HepG2 (cell line): ENCODE data around the gene FASTK. TPM values are rescaled to one million over a fixed set of nuclear protein-coding genes. Genes with fewer than 3 reads are reported as not detected.
A peak's percentile ranks its signal among the peaks of the same experiment; 100 is the strongest.

ENCODE experiments used
- CCDC6 ChIP-seq: sonication (generic); formaldehyde crosslinking; IDR thresholded peaks from 2 replicates; pipeline ENCODE4 v1.8.1; 2022; ENCODE audit warnings: mild to moderate bottlenecking, missing genetic modification reagents, moderate library complexity
- FOXP4 ChIP-seq: sonication (generic); formaldehyde crosslinking; IDR thresholded peaks from 2 replicates; pipeline ENCODE4 v1.4.0; 2020; ENCODE audit warnings: missing genetic modification reagents
- HOXA5 ChIP-seq: sonication (generic); formaldehyde crosslinking; IDR thresholded peaks from 2 replicates; pipeline ENCODE4 v1.4.0; 2020; ENCODE audit warnings: missing genetic modification reagents
- KDM5B ChIP-seq: sonication (generic); formaldehyde crosslinking; IDR thresholded peaks from 2 replicates; pipeline ENCODE4 v1.4.0; 2020; ENCODE audit warnings: missing genetic modification reagents, mild to moderate bottlenecking, borderline replicate concordance
- KMT2A ChIP-seq: sonication (generic); formaldehyde crosslinking; IDR thresholded peaks from 2 replicates; pipeline ENCODE4 v1.4.0; 2020; ENCODE audit warnings: missing genetic modification reagents
- NRL ChIP-seq: sonication (generic); formaldehyde crosslinking; IDR thresholded peaks from 2 replicates; pipeline ENCODE4 v1.5.0; 2020; ENCODE audit warnings: missing genetic modification reagents, mild to moderate bottlenecking, moderate library complexity, borderline replicate concordance
- PCBP1 ChIP-seq: fragments of 200-400 bp; formaldehyde crosslinking; IDR thresholded peaks from 2 replicates; pipeline ENCODE4 v1.6.1; 2017; ENCODE audit warnings: mild to moderate bottlenecking, low read depth, low read length, borderline replicate concordance
- RBFOX2 ChIP-seq: fragments of 200-400 bp; formaldehyde crosslinking; IDR thresholded peaks from 2 replicates; pipeline ENCODE4 v1.6.1; 2017; ENCODE audit warnings: low read depth, mild to moderate bottlenecking, low read length
- RBM39 ChIP-seq: fragments of 200-400 bp; formaldehyde crosslinking; IDR thresholded peaks from one replicate; pipeline ENCODE4 v1.6.1; 2018; ENCODE audit warnings: antibody characterized with exemption, mild to moderate bottlenecking, low read depth, low read length; ENCODE audit not compliant: poor library complexity, severe bottlenecking
- SMAD9 ChIP-seq: sonication (generic); formaldehyde crosslinking; IDR thresholded peaks from 2 replicates; pipeline ENCODE4 v1.5.1; 2020; ENCODE audit warnings: mild to moderate bottlenecking, missing genetic modification reagents
- ZBTB14 ChIP-seq: sonication (generic); formaldehyde crosslinking; IDR thresholded peaks from 2 replicates; pipeline ENCODE4 v1.4.0; 2020; ENCODE audit warnings: missing genetic modification reagents
- ZC3H13 ChIP-seq: sonication (generic); formaldehyde crosslinking; IDR thresholded peaks from 2 replicates; pipeline ENCODE4 v1.8.1; 2023; ENCODE audit warnings: mild to moderate bottlenecking, missing genetic modification reagents, moderate library complexity
- ZNF143 ChIP-seq: sonication (generic); formaldehyde crosslinking; IDR thresholded peaks from 2 replicates; pipeline ENCODE4 v1.4.0; 2020; ENCODE audit warnings: missing genetic modification reagents
- ZNF574 ChIP-seq: sonication (generic); formaldehyde crosslinking; IDR thresholded peaks from 2 replicates; pipeline ENCODE4 v1.4.0; 2020; ENCODE audit warnings: missing genetic modification reagents
- ZNF687 ChIP-seq: sonication (generic); formaldehyde crosslinking; IDR thresholded peaks from 2 replicates; pipeline ENCODE4 v1.5.1; 2020; ENCODE audit warnings: mild to moderate bottlenecking, missing genetic modification reagents, moderate library complexity
- ZNF747 ChIP-seq: sonication (generic); formaldehyde crosslinking; IDR thresholded peaks from 2 replicates; pipeline ENCODE4 v1.8.1; 2023; ENCODE audit warnings: missing genetic modification reagents, mild to moderate bottlenecking, borderline replicate concordance
- ZNF766 ChIP-seq: sonication (generic); formaldehyde crosslinking; IDR thresholded peaks from 2 replicates; pipeline ENCODE4 v1.5.0; 2020; ENCODE audit warnings: missing genetic modification reagents, borderline replicate concordance
- ZNF776 ChIP-seq: sonication (generic); formaldehyde crosslinking; IDR thresholded peaks from 2 replicates; pipeline ENCODE4 v1.4.0; 2020; ENCODE audit warnings: mild to moderate bottlenecking, missing genetic modification reagents
- polyA plus RNA-seq, 8 experiments: library from polyadenylated mRNA; depleted of rRNA in 3 of 8; stranded (reverse) in 7 of 8; unstranded in 1 of 8; fragments of >200 nt; fragmentation: Illumina TruSeq in 4 of 8; extraction: Trizol in 4 of 8; gene quantifications; 2 replicates each; pipeline versions ENCODE4 v1.2.1 to v1.2.3, GENCODE V29; 2011 to 2016; ENCODE audit warnings: low read depth in 4 of 8, missing spikeins in 1 of 8, mixed read lengths in 1 of 8; ENCODE audit not compliant: insufficient read depth in 1 of 8
- total RNA-seq, 5 experiments: library from RNA; depleted of rRNA; stranded (reverse); fragments of >200 nt; fragmentation: Illumina TruSeq; extraction: Trizol; gene quantifications; 2 replicates each; pipeline ENCODE4 v1.2.3, GENCODE V29; 2016; ENCODE audit warnings: low read depth in 1 of 5

Gene FASTK
- total and polyA plus RNA-seq, 2 of the 13 experiments (the other 11 are each of a cell fraction or from before 2014, with no cell fraction given) = 52.9 to 55.7 TPM

- TF ChIP-seq ZNF747 = peak; percentile 37; the same call in 1 of the 2 replicates
- TF ChIP-seq RBM39 = peak; percentile 19
- peak; percentile 65 for TF ChIP-seq RBFOX2
- 0 out of 2 replicates have a peak, but pooled peaks have one; percentile 39 for TF ChIP-seq ZC3H13 (CRISPR knock-in tag)
- TF ChIP-seq KDM5B (CRISPR knock-in tag) = 0 out of 2 replicates have a peak, but pooled peaks have one; percentile 13
- TF ChIP-seq NRL (CRISPR knock-in tag) = 0 out of 2 replicates have a peak, but pooled peaks have one; percentile 10
- no peak for TF ChIP-seq KMT2A (CRISPR knock-in tag)
- TF ChIP-seq ZNF143 = no peak
- 0 out of 2 replicates have a peak, but pooled peaks have one; percentile 12 for TF ChIP-seq HOXA5
- no peak for TF ChIP-seq SMAD9 (CRISPR knock-in tag)
- TF ChIP-seq ZNF687 = 0 out of 2 replicates have a peak, but pooled peaks have one; percentile 28
- TF ChIP-seq PCBP1 = peak; percentile 88; the same call in 1 of the 2 replicates
- peak; percentile 59; the same call in 1 of the 2 replicates for TF ChIP-seq CCDC6 (CRISPR knock-in tag)
- TF ChIP-seq ZNF776 = peak; percentile 17; the same call in 1 of the 2 replicates
- TF ChIP-seq FOXP4 (CRISPR knock-in tag) = no peak
- no peak for TF ChIP-seq ZNF766 (CRISPR knock-in tag)
- no peak for TF ChIP-seq ZNF574
- TF ChIP-seq ZBTB14 (CRISPR knock-in tag) = peak; percentile 94
These were observed 21.1 kb downstream of the FASTK start, which contains the start of gene SLC4A2 (continued) for GRCh38 chr7:151059367-151060112.
